MM.1S (cell line): Measurements from ENCODE around the gene SLC40A1.

ENCODE experiments used
- CTCF ChIP-seq: fragments of 300-600 bp; sonication (generic); IDR thresholded peaks from 2 replicates; pipeline ENCODE4 v1.5.1; 2016; ENCODE audit warnings: antibody characterized with exemption, low read length, mixed read lengths
- EZH2 ChIP-seq: fragments of 300-600 bp; sonication (generic); optimal IDR thresholded peaks from 2 replicates; pipeline ENCODE3; 2017; ENCODE audit warnings: low read depth, mild to moderate bottlenecking, antibody characterized with exemption, low read length, mixed read lengths

DNA sequence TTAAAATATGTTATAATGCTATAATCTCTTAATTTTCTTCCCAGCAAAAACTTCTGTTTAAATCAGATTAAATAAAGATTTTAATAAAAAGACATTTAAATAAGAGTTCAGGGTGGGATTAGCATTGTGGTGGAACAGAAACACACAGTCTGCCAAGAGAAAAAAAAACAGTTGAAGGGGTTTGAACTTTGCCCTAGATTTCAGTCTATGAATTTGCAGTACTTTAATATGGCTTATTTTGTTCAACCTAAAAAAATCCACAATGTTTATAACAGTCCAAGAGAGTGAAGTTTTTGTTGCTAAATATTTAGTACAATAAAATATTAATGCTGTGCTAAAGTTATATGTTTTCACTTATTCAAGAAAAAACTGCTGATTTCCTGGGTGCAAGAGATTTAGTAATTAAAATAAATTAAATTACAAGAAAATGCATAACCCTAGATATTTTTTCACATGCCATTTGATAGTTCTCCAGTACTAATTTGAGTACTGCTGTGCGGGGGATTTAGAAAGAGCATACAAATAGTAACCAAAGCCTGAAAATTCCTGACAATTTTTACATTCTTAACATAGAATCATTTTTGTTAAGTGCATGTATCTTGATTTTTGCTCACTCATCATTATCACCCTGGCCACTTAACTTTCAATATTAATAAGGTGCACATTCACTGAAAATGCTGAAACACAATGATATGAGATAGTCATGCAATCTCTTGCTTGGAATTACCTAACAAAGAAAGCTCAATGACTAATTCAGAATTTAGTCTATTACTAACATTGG, 52.6 kb downstream of the SLC40A1 start:
- TF ChIP-seq CTCF (no peak), EZH2 (no peak)
